ENCODE data around the gene PPP1R37. TPM values are rescaled to one million over a fixed set of nuclear protein-coding genes. Genes with fewer than 3 reads are reported as not detected.

Gene PPP1R37
- total and polyA plus RNA-seq, 2 donors (not counting 1 experiment from before 2014, with no cell fraction given), result 11.3 to 36.0 TPM

DNA sequence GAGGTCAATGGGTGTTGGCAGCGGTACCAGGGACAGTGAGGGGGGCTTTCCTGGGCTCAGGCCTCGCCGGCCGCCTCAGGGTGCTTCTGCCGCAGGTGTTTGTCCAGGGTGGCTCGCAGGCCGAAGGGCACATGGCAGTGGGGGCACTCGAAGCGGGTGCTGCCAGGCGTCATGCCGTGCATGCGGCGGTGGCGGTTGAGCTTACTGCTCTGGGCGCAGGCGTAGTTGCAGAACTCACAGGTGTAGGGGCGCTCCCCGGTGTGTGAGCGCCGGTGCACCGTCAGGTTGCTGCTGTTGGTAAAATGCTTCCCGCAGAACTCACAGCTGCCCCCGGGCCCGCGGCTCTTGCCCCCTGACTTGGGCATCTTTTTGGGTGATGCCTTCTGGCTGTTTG, 21.4 kb upstream of the PPP1R37 start:
- Histone ChIP-seq H3K27me3 (ENCODE audit: control insufficient read depth, insufficient read depth, low read length) (no peaks in the 10 kb centered on the region), H2AFZ (ENCODE audit: low read length) (no peak overlapping the region), H3K27ac (ENCODE audit: insufficient read depth, low read length) (no peak overlapping the region), H3K79me2 (ENCODE audit: control insufficient read depth, insufficient read depth, low read length) (no peaks in the 10 kb centered on the region), H3K9ac (ENCODE audit: insufficient read depth, low read length) (no peak overlapping the region), H3K36me3 (ENCODE audit: control insufficient read depth, insufficient read depth, low read length) (peaks cover 35% of the 10 kb centered on the region), H3K4me3 (replicated peaks in 1 of 4; ENCODE audit: control extremely low read depth in 1 of 4, insufficient read depth in 1 of 4, low read depth in 3 of 4, low read length in 4 of 4) (no peak overlapping the region), H3K4me2 (ENCODE audit: extremely low read depth, insufficient read depth, low read length) (no peak overlapping the region), H3K9me3 (ENCODE audit: control insufficient read depth, insufficient read depth, low read depth, low read length) (no peaks in the 10 kb centered on the region), H3K4me1 (ENCODE audit: control insufficient read depth, extremely low read depth, insufficient read depth, low read length) (no peaks in the 10 kb centered on the region), H4K20me1 (ENCODE audit: control insufficient read depth, extremely low read depth, insufficient read depth, low read length) (no peaks in the 10 kb centered on the region)
- DNase-seq (ENCODE audit: low read depth in 2 of 2), result no peak
- TF ChIP-seq, protein P1, sequence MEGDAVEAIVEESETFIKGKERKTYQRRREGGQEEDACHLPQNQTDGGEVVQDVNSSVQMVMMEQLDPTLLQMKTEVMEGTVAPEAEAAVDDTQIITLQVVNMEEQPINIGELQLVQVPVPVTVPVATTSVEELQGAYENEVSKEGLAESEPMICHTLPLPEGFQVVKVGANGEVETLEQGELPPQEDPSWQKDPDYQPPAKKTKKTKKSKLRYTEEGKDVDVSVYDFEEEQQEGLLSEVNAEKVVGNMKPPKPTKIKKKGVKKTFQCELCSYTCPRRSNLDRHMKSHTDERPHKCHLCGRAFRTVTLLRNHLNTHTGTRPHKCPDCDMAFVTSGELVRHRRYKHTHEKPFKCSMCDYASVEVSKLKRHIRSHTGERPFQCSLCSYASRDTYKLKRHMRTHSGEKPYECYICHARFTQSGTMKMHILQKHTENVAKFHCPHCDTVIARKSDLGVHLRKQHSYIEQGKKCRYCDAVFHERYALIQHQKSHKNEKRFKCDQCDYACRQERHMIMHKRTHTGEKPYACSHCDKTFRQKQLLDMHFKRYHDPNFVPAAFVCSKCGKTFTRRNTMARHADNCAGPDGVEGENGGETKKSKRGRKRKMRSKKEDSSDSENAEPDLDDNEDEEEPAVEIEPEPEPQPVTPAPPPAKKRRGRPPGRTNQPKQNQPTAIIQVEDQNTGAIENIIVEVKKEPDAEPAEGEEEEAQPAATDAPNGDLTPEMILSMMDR (conservative IDR thresholded peaks at IDR 0.05 in 1 of 2, IDR thresholded peaks at IDR 0.05 in 1 of 2; ENCODE audit: low read depth in 1 of 2, low read length in 2 of 2), result no peak
- no peak for TF ChIP-seq EZH2 (IDR thresholded peaks at IDR 0.05; ENCODE audit: low read length, missing control alignments)

DNA sequence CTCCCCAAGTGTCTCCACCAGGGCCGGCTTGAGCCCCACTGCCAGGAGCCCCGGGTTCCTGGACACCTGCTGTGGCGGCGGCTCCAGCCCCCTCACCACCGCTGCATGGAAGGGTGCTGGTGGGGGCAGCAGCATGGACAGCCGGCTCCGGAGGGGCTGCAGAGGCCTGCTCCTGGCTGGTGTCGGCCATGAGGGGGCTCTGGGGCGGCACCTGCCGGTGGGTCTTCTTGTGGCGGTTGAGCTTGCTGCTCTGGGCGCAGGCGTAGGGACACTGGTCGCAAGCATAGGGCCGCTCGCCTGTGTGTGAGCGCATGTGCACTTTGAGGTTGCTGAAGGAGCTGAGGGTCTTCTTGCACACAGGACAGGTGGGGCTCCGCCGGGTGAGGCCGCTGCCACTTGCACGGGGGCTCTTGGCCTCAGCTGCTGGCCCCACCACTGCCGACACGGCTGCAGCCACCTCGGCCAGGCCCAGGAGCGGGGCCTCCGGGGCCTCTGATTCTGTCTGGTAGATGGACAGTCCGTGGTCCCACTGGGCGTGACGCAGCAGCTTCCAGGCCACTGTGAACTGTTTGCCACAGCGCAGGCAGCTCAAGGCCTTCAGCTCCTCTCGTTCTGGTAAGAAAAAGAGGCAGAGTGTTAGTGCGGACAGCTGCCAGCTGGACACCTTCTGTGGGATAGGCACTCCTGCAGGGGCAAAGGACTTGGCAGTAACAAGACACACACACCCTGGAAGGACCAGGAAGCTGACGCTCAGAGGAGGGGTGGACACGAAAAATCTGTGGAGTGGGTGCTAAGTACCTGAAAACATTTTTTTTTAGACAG, 20.8 kb upstream of the PPP1R37 start:
- Histone ChIP-seq H3K9me3 (ENCODE audit: control insufficient read depth, insufficient read depth, low read depth, low read length) (no peaks in the 10 kb centered on the region), H3K9ac (ENCODE audit: insufficient read depth, low read length) (no peak overlapping the region), H3K4me2 (ENCODE audit: extremely low read depth, insufficient read depth, low read length) (no peak overlapping the region), H3K79me2 (ENCODE audit: control insufficient read depth, insufficient read depth, low read length) (no peaks in the 10 kb centered on the region), H3K36me3 (ENCODE audit: control insufficient read depth, insufficient read depth, low read length) (peaks cover 31% of the 10 kb centered on the region), H4K20me1 (ENCODE audit: control insufficient read depth, extremely low read depth, insufficient read depth, low read length) (no peaks in the 10 kb centered on the region), H3K27ac (ENCODE audit: insufficient read depth, low read length) (no peak overlapping the region), H3K27me3 (ENCODE audit: control insufficient read depth, insufficient read depth, low read length) (no peaks in the 10 kb centered on the region), H2AFZ (ENCODE audit: low read length) (no peak overlapping the region), H3K4me3 (replicated peaks in 1 of 4; ENCODE audit: control extremely low read depth in 1 of 4, insufficient read depth in 1 of 4, low read depth in 3 of 4, low read length in 4 of 4) (no peak overlapping the region), H3K4me1 (ENCODE audit: control insufficient read depth, extremely low read depth, insufficient read depth, low read length) (no peaks in the 10 kb centered on the region)
- TF ChIP-seq, protein P1 (conservative IDR thresholded peaks at IDR 0.05 in 1 of 2, IDR thresholded peaks at IDR 0.05 in 1 of 2; ENCODE audit: low read depth in 1 of 2, low read length in 2 of 2), result no peak
- no peak for TF ChIP-seq EZH2 (IDR thresholded peaks at IDR 0.05; ENCODE audit: low read length, missing control alignments)
- no peak for DNase-seq (ENCODE audit: low read depth in 2 of 2)

DNA sequence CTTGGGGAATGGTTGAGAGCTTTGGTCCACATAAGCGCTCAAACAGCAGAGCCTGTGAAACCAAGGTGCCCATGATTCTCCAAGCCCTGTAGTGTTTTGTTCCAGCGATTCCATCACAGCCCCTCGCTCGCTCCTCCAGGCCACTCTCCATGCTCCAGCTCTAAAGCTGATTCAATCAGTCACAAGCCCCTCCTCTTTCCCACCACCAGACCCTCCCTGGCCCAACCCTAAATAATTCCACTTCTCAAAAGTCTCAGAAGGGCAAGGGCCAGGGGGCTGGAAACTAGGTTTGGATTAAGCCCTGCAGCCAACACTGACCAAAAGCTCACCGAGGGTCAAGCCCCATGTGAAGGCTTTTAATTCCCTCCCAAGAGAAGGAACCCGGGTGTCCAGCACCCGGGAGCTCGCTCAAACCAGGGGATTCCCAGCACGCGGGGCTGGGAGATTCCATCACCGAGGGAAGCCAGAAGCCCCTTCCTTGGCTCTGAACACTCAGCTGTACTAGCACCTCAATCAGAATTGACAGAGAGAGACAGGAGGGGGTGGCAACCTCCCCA, 18.2 kb upstream of the PPP1R37 start:
- Histone ChIP-seq H3K4me2 (ENCODE audit: extremely low read depth, insufficient read depth, low read length) (peak overlapping the region; percentile 13), H4K20me1 (ENCODE audit: control insufficient read depth, extremely low read depth, insufficient read depth, low read length) (no peaks in the 10 kb centered on the region), H2AFZ (ENCODE audit: low read length) (no peak overlapping the region), H3K9ac (ENCODE audit: insufficient read depth, low read length) (no peak overlapping the region), H3K4me3 (replicated peaks in 1 of 4; ENCODE audit: control extremely low read depth in 1 of 4, insufficient read depth in 1 of 4, low read depth in 3 of 4, low read length in 4 of 4) (peak overlapping the region in 2 of 4 experiments; percentile 12 to 22), H3K27me3 (ENCODE audit: control insufficient read depth, insufficient read depth, low read length) (no peaks in the 10 kb centered on the region), H3K36me3 (ENCODE audit: control insufficient read depth, insufficient read depth, low read length) (peaks cover 17% of the 10 kb centered on the region), H3K9me3 (ENCODE audit: control insufficient read depth, insufficient read depth, low read depth, low read length) (no peaks in the 10 kb centered on the region), H3K4me1 (ENCODE audit: control insufficient read depth, extremely low read depth, insufficient read depth, low read length) (peaks cover 2% of the 10 kb centered on the region), H3K79me2 (ENCODE audit: control insufficient read depth, insufficient read depth, low read length) (peaks cover 5% of the 10 kb centered on the region), H3K27ac (ENCODE audit: insufficient read depth, low read length) (no peak overlapping the region)
- no peak for TF ChIP-seq EZH2 (IDR thresholded peaks at IDR 0.05; ENCODE audit: low read length, missing control alignments)
- TF ChIP-seq, protein P1 (conservative IDR thresholded peaks at IDR 0.05 in 1 of 2, IDR thresholded peaks at IDR 0.05 in 1 of 2; ENCODE audit: low read depth in 1 of 2, low read length in 2 of 2), result no peak
- DNase-seq (ENCODE audit: low read depth in 2 of 2), result no peak

Data from fibroblast of lung (primary cell).